Epithelial cell of proximal tubule (primary cell): ENCODE results near the gene COL25A1. TPM values are rescaled to one million over a fixed set of nuclear protein-coding genes. Genes with fewer than 3 reads are reported as not detected.

Experiments
- DNase-seq: peaks from one replicate; pipeline ENCODE4 v3.0.0-alpha.2; 2011; ENCODE audit warnings: low read depth
- H3K4me3 ChIP-seq: 2 replicates; pipeline ENCODE4 v1.5.1; 2011; ENCODE audit warnings: low read depth, mild to moderate bottlenecking, low read length
- CTCF ChIP-seq: conservative IDR thresholded peaks from 2 replicates; pipeline ENCODE4 v1.5.1; 2012; ENCODE audit warnings: low read depth, mild to moderate bottlenecking, low read length
- total RNA-seq: library from RNA; depleted of rRNA; stranded (reverse); fragments of >200 nt; gene quantifications from 2 replicates; pipeline ENCODE4 v1.2.3, GENCODE V29; 2015

Gene COL25A1
- total RNA-seq, 1 donor from 2014 or later: 0.46 TPM

GRCh38 chr4:108978066-108978465 lies 324.4 kb downstream of the COL25A1 start:
- no peak overlapping the region for H3K4me3 ChIP-seq
- no peak for DNase-seq
- TF ChIP-seq CTCF: no peak

GRCh38 chr4:108972613-108973283 lies 329.7 kb downstream of the COL25A1 start:
- no peak overlapping the region for H3K4me3 ChIP-seq
- no peak for TF ChIP-seq CTCF
- DNase-seq: no peak

- TF ChIP-seq CTCF: no peak
- no peak overlapping the region for H3K4me3 ChIP-seq
- no peak for DNase-seq
Measured at GRCh38 chr4:108971473-108971872, 331.0 kb downstream of the COL25A1 start.

GRCh38 chr4:108965472-108966076 lies 336.9 kb downstream of the COL25A1 start:
- DNase-seq: no peak
- no peak overlapping the region for H3K4me3 ChIP-seq
- TF ChIP-seq CTCF: no peak

- no peak for TF ChIP-seq CTCF
- DNase-seq: no peak
- H3K4me3 ChIP-seq: no peak overlapping the region
Measured at GRCh38 chr4:108965016-108965415, 337.4 kb downstream of the COL25A1 start.

- TF ChIP-seq CTCF: no peak
- H3K4me3 ChIP-seq: no peak overlapping the region
- DNase-seq: no peak
Measured at GRCh38 chr4:108963910-108964309, 338.5 kb downstream of the COL25A1 start.

GRCh38 chr4:108959491-108959890 lies 343.0 kb downstream of the COL25A1 start:
- TF ChIP-seq CTCF: no peak
- DNase-seq: no peak
- H3K4me3 ChIP-seq: no peak overlapping the region
